Urothelium cell line (cell line): ENCODE results near the gene MNT.
A peak's percentile ranks its signal among the peaks of the same experiment; 100 is the strongest.

ENCODE experiments used
- DNase-seq: peaks from one replicate; pipeline ENCODE4 v3.0.0; 2011; ENCODE audit warnings: low spot score, mixed read lengths
- FAIRE-seq: peaks from 2 replicates; lab custom pipeline; 2011; peaks lifted over from hg19 to GRCh38; lab: Jason Lieb, UNC

The MNT gene

GRCh38 chr17:2366747-2367494 is 33.9 kb downstream of the MNT start:
- FAIRE-seq = no peak
- DNase-seq = no peak

DNA sequence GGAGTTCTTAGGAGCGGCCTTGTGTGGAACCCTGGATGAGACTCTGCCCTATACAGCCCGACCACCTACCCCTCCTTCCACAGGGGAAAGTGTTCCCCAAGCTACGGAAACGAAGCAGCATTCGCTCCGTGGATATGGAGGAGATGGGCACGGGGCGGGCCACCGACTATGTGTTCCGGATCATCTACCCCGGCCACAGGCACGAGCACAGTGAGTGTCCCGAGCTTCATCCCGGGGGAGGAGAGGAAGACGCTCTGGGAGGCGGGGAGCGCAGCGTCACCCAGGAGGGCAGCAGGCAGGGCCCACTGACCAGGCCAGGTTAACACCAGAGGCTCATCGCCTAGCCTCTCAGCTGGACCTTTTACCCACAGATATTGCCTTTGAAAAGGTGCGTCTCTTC is 35.7 kb downstream of the MNT start:
- FAIRE-seq = no peak

GRCh38 chr17:2364763-2365116 is 36.1 kb downstream of the MNT start:
- FAIRE-seq (no peak), DNase-seq (no peak)

More for the DNA sequence above, 35.7 kb downstream of the MNT start:
- DNase-seq = no peak

DNA sequence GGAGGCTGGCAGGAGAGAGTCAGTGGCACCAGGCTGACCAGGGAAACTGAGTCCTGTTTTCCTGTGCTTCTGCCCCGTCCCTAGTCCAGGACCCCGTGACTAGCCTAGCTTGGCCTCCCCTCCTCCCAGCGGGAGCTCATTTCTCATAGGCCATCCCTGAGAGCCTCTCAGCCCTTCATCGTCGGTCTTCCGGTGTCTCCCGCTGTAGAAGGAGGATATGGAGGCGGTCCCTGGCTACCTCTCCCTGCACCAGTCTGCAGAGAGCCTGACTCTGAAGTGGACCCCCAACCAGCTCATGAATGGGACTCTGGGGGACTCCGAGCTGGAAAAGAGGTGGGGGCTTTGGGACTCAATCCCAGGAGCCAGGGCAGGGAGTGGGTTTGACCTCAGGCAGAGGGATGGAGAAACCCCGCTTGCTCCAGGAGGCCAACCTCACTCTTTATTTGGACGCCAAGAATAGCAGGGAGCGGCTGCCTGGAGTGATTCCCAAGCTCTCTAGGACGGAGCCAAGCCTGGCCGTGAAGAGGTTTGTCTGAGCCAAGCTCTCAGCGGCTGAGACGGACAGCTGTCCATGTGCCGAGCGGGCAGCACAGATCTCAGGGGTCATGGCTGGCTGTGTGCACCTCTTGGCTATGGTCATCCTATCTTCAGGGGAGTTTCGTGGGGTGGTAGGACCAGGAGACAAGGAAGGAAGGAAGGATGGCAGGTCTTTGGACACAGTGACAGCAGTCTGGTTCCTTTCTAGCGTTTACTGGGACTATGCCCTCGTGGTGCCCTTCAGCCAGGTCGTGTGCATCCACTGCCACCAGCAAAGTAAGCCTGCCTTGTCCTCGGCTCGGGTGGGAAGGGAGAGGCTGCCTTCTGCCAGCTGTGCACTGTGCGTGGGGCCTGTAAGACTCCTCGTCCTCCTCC is 36.8 kb downstream of the MNT start:
- no peak for FAIRE-seq
- DNase-seq = no peak

DNA sequence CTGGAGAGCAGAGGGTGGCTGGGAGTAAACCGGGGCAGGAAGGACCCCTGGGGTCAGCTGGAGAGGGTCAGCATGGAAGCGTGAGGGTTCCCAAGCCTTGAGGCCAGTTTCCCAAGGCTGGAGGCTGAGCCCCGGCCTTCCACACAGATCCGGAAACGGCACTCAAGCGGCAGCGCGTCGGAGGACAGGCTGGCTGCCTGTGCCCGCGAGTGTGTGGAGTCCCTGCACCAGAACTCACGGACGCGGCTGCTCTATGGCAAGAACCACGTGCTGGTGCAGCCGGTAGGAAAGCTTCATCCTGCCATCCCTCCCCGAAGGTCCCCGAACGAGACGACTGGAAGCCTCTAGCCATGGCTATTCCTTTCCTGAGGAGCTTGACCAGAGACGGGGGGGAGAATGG is 37.5 kb downstream of the MNT start:
- DNase-seq (no peak), FAIRE-seq (no peak)

DNA sequence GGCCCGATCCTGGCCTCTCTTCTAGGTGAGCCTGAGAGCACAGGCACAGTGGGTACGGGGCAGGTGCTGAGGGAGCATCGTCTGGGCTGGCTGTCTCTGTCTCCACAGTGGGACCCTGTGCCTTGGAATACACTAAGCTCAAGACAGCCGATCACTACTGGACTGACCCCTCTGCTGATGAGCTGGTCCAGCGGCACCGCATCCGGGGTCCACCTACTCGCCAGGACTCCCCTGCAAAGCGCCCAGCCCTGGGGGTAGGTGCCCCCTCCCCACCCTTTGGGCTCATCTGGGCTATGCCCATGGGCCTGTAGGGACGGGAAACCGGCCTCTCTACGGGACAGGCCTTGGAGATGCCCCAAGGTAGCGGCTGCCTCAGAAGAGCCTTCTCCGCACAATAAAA is 38.0 kb downstream of the MNT start:
- FAIRE-seq (no peak), DNase-seq (no peak)

- no peak for DNase-seq
- no peak for FAIRE-seq
Observed at GRCh38 chr17:2362416-2362815, 38.4 kb downstream of the MNT start.

DNA sequence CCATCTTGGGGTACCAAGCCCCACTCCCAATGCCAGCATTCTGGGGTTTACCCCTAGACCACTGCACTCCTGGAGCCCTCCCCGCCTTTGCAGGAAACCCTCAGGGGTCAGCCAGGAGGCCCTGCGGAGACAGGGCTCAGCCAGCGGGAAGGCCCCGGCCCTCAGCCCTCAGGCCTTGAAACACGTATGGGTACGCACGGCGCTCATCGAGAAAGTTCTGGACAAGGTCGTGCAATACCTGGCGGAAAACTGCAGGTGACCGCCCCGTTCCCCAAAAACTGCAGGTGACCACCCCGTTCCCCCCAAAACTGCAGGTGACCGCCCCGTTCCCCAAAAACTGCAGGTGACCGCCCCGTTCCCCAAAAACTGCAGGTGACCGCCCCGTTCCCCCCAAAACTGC is 38.8 kb downstream of the MNT start:
- no peak for FAIRE-seq
- no peak for DNase-seq

GRCh38 chr17:2361010-2361760 is 39.7 kb downstream of the MNT start:
- FAIRE-seq = no peak

DNA sequence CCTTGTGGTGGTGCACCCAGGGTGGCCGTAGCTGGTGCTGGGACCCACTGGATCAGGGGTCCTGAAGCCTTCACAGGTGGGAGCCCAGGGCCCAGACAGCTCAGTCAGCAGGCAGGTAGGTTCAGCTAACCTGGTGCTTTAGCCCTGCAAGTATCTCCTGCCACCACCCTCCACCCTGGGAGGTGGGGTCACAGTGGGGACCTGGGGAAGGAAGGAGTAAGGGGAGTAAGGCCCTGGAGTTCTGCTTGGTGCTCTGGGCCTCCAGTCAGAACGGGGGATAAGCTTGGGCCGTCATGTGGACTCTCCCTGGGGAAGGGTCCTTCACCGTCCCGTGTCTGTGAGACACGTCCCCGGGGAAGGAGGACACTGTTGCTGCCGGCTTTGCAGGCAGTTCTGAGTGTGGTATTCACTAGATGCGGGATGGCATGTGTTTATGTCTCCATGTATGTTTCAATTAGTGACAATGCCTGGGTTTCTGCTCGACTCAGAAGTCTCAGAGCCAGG is 42.9 kb downstream of the MNT start:
- no peak for DNase-seq
- no peak for FAIRE-seq

More at GRCh38 chr17:2361010-2361760, 39.7 kb downstream of the MNT start:
- DNase-seq = peak; percentile 10

DNA sequence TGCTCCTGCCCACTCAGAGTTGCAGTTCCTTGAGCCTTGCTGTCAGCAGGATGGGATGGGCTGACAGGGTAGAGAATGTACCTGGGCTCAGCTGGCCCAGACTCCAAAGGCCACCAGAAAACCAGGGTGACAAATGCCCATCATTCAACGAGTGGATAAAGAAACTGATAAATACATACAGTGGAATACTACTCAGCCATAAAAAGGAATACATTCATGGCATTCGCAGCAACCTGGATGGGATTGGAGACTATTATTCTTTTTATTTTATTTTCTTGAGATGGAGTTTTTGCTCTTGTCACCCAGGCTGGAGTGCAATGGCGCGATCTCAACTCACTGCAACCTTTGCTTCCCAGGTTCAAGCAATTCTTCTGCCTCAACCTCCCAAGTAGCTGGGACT is 43.6 kb downstream of the MNT start:
- FAIRE-seq (no peak), DNase-seq (no peak)

GRCh38 chr17:2354311-2354710 is 46.5 kb downstream of the MNT start:
- DNase-seq = no peak
- FAIRE-seq = no peak

DNA sequence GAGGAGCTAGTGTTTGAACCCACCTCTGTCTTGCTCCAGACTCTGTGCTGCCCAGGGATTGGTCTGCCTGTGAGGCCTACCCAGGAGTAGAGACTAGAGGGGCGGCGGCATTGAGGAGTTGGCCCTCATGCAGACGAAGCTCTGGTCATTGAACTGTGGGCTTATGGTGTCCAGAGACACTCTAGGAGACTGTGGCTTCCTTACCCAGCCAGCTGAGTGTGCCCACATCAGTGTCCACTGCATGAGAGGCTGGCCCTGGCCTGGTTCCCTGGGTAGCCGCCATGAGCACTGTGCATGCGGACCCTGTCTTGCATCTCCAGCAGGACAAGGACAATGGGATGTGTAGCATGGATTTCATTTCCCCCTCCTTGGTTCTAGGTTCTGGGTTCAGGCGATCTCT is 49.6 kb downstream of the MNT start:
- FAIRE-seq (no peak), DNase-seq (no peak)

DNA sequence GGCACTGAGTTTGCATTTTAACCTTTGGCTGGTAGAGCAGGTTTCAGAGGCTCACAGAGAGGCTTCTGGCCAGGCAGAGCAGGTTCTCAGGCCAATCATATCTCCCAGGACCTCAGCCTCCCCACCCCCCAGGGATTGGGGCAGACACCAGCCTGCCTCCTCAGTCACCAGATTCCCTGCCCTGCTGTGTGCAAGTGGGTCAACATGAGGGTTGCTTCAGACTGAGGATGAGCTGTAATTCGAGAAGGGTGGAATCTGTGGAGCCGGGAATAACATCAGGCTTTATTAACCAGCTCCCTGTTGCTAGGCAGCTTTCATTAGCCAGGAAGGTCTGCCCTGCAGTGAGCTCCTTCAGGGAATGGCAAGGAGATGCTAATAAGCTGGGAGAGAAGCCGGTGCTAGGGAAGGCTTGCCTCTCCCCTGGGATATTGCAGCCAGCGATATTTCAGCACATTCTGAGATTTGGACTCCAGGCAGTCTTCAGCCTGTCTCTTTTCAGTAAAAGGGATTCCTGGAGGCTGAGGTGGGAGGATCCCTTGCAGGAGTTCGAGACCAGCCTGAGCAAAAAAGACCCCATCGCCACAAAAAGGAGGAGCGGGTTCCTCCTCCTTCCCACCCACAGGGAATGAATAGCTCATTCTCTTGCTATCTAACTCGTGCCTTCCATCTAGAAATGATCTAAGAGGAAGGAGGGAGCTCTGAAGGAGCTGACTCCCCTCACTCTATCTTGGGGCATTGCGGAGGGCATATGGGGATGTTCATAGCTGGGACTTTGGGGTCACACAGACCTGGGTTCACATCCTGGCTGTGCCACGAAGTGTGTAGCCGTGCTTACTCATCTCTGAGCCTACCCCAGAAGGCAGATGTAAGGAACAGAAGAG is 52.8 kb downstream of the MNT start:
- DNase-seq (peak; percentile 9), FAIRE-seq (no peak)

DNA sequence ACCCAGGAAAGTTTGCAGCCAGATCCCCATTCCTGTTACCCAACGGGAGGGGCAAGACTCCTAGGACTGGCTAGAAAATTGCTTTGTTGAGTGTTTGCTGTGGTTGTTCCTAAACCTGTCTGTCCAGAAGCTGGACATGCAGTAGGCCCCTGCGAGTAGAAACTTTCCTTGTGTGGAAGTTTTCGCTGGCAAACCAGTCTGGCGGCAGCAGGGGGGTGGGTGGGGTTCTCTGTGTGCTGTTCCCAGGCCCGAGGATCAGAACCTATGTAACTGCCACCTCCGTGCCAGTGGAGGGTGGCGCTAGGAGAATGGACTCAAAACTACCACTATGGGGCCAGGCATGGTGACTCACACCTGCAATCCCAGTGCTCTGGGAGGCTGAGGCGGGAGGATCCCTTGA is 54.4 kb downstream of the MNT start:
- DNase-seq (no peak), FAIRE-seq (no peak)

DNA sequence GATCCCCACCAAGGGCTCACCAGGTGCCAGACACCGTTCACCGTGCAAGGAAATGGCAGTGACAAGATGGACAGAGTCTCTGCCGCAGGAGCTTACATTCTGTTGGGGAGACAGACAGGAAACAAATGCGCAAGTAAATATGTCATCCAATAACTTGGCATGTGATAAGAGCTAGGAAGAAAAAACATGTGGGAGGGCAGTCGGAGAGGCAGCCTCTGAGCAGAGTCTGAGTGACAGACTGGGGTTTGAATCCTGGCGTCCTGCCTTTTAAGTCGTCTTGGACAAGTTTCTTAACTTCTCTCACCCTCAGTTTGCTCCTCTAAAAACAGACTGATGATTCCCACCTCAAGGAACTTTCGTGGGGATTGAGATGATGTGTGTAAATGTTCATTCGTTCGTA is 56.3 kb downstream of the MNT start:
- DNase-seq (no peak), FAIRE-seq (no peak)

- FAIRE-seq (no peak), DNase-seq (no peak)
Observed at GRCh38 chr17:2343421-2343820, 57.4 kb downstream of the MNT start.

DNA sequence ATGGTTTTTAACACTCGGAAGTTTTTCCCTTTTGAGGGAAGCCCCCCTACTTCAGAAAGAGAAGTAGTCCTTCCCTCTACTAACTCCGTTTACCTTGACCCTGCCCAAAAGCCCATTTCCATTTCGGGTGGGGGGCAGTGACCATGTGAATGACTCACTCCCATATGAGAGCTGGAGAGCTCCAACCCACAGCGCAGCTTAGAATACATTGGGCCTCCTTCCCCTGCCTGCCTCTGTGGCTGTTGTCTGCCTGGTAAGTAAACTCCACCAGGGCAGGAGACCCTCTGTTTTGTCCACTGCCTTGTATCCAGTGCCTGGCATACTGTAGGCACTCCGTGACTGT is 62.6 kb downstream of the MNT start:
- peak; percentile 10 for DNase-seq
- FAIRE-seq = no peak

DNA sequence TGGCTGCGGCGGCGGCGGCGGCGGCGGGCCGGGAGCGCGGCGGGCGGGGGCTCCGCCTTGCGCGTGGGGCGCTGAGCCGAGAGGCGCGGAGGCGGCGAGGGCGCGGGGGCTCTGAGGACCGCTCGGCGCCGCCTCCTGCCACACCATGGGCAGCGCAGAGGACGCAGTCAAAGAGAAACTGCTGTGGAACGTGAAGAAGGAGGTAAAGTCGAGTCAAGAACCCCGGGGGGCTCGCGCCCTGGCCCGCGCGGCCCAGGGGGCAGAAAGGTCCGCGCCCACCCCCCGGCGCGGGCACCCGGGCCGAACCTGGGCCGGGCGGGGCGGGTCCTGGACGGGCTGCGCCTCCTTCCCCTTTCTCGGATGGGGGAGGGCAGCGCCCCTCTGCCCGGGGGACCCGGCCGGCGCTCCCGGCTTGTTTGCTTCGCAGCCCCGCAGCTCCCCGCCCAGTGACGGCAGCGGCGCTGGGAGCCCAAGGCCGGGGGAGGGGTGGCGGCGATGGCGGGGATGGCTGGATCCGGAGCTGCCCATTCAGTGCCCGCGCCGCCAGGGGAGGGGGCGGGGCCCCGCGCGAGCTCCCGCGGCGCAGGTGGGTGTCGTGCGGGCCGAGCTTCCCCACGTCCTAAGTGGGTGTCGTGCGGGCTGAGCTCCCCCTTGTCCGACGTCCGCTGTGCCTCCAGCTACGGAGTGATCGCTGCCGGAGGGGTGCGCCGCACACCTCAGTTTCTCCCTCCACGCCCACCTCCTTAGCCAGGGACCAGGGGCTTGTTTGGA is 63.1 kb downstream of the MNT start:
- DNase-seq (peak; percentile 69), FAIRE-seq (no peak)
